ENCODE data around the gene PCED1A. TPM values are rescaled to one million over a fixed set of nuclear protein-coding genes. Genes with fewer than 3 reads are reported as not detected.
A peak's percentile ranks its signal among the peaks of the same experiment; 100 is the strongest.

PCED1A gene, protein sequence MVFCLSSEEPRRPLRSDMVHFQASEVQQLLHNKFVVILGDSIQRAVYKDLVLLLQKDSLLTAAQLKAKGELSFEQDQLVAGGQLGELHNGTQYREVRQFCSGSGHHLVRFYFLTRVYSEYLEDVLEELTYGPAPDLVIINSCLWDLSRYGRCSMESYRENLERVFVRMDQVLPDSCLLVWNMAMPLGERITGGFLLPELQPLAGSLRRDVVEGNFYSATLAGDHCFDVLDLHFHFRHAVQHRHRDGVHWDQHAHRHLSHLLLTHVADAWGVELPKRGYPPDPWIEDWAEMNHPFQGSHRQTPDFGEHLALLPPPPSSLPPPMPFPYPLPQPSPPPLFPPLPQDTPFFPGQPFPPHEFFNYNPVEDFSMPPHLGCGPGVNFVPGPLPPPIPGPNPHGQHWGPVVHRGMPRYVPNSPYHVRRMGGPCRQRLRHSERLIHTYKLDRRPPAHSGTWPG
- total RNA-seq (2014; rRNA removed; shearing (Covaris generic)) = 25.2 and 45.7 TPM in 2 replicates

DNA sequence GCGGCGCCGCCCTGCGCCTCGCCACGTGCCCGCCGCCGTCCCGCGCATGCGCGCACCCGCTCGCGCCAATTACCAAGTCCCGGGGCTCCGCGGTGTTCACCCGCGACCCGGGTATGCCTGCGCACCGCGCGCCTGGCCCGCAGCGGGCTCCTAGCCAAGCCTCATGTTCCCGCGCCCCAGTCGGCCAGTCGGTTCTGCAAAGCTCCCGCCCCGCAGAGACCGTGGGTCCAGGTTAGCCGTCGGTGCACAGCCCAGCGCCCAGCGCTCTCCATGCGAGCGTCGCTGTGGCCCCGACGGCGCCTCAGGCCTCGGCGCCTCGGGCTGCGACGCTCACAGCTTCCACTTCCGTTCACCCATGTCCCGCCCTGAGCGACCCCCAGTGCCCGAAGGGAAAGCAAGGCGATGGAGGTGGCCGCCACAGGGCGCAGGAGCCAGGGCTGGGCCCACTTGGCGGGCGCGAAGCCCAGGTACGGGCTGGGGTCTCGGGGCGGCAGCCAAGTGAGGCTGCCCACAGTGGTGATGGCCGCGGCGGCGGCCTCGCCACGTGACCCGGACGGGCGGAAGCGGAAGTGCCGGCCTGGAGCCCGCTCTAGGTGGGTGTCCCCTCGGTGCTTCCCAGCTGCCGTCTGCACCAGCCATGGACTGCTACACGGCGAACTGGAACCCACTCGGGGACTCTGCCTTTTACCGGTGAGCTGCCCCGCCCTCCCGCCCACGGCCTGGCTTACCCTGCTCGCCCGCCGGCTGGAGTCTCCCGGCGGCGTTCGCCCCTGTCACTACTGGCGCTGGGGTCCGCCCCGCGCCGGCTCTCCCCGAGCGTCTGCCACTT, at the start of gene PCED1A, which contains the start of gene VPS16:
PCED1A (minus strand) TSS at position 518 of the 829 bp plus-strand sequence. CDS start 743 bp downstream, outside the sequence.
VPS16 (plus strand) TSS at position 608 of the 829 bp plus-strand sequence; CDS start at position 638, 30 bp downstream.
- in situ Hi-C loops (cut with HindIII; ENCODE audit: low sequenced_read_pairs) = no loop called here
- DNase-seq (ENCODE audit: low spot score) = peak; percentile 85

DNA sequence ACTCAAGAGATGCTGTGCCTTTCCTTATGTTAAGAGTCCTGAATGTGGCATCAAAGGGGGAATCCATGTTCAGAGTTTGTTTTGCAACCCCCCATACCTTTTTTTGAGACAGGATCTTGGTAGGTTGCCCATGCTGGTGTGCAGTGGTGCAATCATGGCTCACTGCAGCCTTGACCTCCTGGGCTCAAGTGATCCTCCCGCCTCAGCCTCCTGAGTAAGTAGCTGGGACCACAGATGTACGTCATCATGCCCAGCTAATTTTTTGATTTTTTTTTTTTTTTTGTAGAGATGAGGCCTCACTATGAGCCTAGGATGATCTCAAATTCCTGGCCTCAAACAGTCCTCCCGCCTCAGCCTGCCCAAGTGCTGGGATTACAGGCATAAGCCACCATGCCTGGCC, 49.3 kb upstream of the PCED1A start:
- in situ Hi-C loops (cut with HindIII; ENCODE audit: low sequenced_read_pairs) = no loop called here

DNA sequence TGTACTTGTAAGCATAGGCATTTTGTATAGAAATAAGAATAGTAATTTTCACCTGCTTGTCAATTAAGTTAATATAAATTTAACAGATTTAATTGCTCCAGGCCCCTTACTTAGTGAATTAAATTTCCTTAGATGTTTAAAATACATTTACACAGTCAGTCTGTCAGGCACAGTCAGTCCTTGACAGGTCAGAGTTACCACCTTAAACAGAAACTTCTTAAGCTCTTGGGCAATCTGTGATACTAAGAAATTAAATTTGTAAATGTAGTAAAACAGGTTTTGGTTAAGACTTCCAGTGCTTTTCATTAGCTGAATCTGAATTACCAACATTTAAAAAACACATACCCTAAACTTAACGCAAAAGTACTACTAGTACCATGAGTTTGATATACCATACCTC, 48.8 kb upstream of the PCED1A start:
- in situ Hi-C loops (cut with HindIII; ENCODE audit: low sequenced_read_pairs) = no loop called here

More for the DNA sequence above, 49.3 kb upstream of the PCED1A start:
- DNase-seq (ENCODE audit: low spot score) = no peak

DNA sequence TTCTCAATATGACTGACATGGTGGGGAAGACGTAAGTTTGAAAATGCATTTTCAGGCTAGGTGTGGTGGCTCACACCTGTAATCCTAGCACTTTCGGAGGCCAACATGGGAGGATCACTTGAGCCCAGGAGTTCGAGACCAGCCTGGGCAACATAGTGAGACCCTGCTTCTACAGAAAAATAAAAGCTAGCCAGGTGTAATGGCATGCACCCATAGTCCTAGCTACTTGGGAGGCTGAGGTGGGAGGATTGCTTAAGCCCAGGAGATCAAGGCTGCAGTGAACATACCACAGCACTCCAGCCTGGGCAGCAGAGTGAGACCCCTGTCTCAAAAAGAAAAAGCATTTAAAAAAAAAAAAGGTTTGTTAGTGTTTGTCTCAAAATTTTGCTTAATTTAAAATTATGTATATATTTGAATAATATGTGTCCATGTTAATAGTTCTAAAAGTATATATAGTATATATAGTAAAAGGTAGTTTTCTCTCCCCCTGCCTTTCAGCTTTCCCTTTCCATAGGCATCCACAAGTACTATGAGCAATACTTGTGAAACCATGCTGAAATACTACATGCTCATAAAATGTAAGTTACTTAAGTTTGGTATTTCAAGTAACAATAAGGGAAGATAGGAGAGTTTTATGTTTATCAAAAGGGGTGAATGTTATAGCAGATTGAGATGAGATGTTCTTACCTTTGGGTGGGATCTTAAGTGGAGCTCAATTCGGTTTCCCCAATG, 47.9 kb upstream of the PCED1A start:
- in situ Hi-C loops (cut with HindIII; ENCODE audit: low sequenced_read_pairs) = no loop called here
- no peak for DNase-seq (ENCODE audit: low spot score)

More for the DNA sequence above, 48.8 kb upstream of the PCED1A start:
- DNase-seq (ENCODE audit: low spot score) = no peak

DNA sequence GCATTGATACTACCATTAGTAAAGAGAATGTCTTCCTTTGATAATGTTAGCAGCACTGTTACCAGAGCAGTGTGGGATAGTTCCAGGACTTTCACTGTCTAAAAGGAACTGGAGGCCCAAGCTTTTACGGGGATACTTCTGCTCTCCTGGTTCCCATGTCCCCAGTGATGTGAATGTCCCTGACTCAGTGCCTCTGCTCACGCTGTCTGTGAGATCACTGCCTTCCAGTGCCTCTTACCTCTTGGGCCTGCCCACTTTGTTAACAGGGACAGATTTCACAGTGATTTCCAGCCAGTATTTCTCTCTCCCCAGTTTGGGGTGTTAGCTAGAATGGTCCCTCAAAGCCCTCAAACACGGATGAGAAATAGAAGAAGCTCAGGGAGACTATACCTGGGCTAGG, 47.3 kb upstream of the PCED1A start:
- no peak for DNase-seq (ENCODE audit: low spot score)
- in situ Hi-C loops (cut with HindIII; ENCODE audit: low sequenced_read_pairs) = no loop called here

DNA sequence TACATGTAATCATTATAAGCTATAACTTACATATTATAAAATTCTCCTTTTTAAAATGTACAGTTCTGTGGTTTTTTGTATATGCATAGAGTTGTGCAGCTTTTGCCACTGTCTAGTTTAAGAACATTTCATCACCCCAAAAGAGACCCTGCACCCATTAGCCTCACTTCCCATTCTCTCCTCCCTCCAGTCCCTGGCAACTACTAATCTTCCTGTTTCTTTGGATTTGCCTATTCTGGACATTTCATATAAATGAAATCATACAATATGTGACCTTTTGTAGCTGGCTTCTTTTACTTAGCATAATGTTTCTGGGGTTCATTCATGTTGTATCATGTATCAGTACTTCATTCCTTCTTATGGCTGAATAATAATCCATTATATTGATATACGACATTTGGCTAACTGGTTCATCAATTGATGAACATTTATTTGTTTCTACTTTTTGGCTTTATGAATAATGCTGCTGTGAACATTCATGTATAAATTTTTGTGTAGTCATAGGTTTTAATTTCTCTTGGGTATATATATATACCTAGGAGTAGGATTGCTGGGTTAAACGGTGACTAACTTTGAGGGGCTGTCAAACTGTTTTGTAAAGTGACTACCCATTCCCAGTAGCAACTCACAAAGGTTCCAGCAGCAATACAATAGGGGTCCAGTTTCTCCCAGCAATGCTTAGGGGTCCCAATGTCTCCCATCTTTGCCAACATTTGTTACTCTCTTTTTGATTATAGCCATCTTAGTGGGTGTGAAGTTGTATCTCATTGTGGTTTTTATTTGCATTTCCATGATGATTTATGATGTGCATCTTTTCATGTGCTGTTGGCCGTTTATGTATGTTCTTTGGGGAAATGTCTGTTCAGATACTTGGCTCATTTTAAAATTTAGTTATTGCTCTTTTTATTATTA, 43.5 kb upstream of the PCED1A start:
- in situ Hi-C loops (cut with HindIII; ENCODE audit: low sequenced_read_pairs) = no loop called here
- DNase-seq (ENCODE audit: low spot score) = no peak

DNA sequence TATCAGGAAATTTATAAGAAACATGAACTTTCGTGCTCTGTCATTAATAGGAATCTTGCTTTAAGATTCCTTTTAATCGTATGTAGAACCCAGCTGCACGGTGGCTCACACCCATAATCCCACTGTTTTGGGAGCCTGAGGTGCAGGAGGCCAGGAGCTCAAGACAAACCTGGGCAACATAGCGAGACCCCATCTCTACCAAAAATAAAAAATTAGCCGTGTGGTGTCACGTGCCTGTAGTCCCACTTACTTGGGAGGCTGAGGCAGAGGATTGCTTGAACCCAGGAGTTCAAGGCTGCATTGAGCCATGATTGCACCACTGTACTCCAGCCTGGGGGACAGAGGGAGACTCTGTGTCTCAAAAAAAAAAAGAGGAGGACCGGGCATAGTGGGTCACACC, 40.2 kb upstream of the PCED1A start:
- no peak for DNase-seq (ENCODE audit: low spot score)
- in situ Hi-C loops (cut with HindIII; ENCODE audit: low sequenced_read_pairs) = no loop called here

DNA sequence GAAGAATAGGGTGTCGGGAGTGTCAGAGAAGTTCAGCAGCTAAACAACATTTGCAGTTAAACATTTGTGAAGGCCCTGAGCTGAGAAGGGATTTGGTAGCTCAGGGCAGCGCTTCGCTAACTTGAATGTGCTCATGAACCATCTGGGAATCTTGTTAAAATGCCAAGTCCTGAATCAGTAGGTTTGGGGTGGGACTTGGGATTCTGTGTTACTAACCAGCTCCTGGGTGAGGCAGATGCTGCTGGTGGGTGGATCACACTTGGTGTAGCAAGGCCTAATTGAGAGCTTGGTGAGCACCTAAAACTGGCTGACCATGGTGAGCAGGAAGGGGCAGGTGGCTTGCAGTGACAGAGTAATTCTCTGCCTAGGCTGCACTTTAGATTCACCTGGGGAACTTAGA, 38.7 kb upstream of the PCED1A start:
- DNase-seq (ENCODE audit: low spot score) = peak; percentile 92
- in situ Hi-C loops (cut with HindIII; ENCODE audit: low sequenced_read_pairs) = no loop called here

DNA sequence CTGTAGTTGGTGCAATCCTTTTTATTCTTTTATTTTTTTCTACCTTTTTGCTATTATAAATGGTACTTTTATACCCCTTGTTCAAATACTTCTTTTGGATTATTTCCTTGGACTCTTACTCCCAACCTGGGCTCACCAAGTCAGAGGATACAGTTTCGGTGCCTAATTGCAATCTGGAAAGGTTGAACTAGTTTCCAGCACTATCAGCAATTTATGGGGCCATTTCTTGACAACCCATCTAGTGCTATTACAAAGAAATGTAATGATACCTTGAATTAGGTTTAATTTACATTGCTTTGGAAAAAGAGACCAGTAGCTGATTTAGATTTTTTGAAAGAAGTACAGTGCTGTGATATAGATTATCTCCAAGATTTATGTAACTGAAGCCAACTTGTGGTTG, 38.1 kb upstream of the PCED1A start:
- in situ Hi-C loops (cut with HindIII; ENCODE audit: low sequenced_read_pairs) = no loop called here

DNA sequence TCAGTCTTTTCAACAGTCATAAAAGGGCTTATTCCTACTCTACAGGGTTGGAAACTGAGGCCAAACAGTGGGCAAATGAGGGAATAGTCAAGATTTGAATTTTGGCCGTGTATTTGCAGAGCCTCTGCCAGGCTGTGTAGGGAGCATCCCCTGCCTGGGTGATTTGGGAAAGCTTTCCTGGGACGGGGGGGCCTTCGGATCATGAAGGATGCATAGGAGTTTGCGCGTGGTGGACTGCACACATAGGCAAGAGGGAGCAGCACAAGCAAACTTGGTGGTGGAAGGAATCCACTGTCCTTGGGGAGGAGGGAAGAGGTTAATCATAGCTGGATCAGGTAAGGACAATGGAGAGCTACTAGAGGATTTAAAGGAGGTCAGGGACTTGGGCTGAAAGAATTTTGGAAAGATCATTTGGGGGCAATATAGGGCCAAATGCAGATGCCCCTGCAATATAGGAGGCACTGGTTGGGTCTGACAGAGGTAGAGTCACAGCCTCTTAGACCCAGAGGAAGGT, 35.3 kb upstream of the PCED1A start:
- in situ Hi-C loops (cut with HindIII; ENCODE audit: low sequenced_read_pairs) = no loop called here
- no peak for DNase-seq (ENCODE audit: low spot score)

More for the DNA sequence above, 38.1 kb upstream of the PCED1A start:
- DNase-seq (ENCODE audit: low spot score) = no peak

DNA sequence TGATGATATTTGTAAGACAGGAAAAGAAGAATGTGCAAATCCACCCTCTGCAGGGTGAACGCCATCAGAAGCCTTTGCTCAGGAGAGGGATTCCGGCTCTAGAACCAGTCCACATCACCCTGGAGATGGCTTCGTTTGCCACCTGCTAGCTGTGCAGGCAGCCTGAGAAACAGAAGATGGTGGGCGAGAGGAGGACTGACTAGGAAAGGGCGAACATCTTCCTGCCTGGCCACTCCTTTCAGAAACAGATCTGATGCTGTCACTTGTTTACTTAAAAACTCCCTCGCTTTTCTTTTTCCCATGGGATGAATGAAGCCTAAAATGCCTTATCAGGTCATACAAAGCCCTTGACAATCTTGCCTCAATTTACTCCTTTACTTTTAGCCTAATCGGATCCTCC, 34.0 kb upstream of the PCED1A start:
- in situ Hi-C loops (cut with HindIII; ENCODE audit: low sequenced_read_pairs) = no loop called here
- DNase-seq (ENCODE audit: low spot score) = peak; percentile 62

DNA sequence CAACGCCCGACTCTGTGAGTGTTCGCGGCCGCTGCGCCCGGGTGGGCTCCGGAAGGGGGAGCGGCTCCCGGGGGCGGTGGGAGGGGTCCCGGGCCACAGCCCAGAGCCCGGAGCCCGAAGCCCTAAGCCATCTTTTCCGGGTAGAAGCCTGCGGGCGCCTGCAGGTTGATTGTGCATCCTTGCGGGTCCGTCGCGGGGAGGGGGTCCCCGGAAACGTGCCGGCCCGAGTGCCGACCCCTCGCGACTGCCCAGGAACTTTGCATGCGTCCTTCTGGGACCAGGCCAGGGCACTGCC, 33.2 kb upstream of the PCED1A start:
- DNase-seq (ENCODE audit: low spot score) = no peak
- in situ Hi-C loops (cut with HindIII; ENCODE audit: low sequenced_read_pairs) = no loop called here

DNA sequence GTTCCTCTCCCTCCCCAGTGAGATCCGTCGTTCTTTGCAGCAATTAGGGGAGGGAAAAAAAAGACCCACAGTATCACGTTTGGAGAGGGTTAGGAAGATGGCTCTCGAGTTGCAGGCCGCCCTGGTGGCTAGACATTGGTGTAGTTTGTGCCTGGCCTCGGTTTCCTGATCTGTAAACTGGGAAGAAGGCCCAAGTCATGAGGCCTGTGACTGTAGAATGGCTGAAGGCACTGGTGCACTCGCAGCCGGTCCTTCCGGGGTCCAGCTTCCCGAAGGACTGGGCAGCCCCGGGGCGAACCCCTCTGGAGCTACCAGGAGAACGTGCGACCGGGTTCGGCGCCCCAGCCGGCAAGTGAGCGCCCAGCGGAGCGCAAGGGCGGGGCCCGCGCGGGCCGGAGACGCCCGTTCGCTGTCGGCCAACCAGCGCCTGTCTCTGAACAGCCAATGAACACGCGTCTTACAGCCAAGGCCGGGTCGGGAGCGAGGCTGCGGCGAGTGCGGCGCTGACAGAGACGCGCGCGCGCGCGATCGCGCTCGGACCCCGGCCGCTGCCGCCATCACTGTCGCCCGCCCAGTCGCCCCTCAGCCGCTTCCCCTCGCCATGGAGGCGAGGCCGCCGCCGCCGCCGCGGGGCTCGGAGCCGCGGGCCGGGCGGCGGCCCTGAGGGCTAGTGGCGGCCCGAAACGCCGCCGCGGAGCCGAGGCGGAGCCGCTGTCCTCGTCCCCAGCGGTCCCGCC, 32.7 kb upstream of the PCED1A start, which contains the start of gene PTPRA:
PTPRA (plus strand) TSS at position 472 of the 737 bp plus-strand sequence. CDS start 90,797 bp downstream, outside the sequence.
- in situ Hi-C loops (cut with HindIII; ENCODE audit: low sequenced_read_pairs) = no loop called here
- peak; percentile 93 for DNase-seq (ENCODE audit: low spot score)

DNA sequence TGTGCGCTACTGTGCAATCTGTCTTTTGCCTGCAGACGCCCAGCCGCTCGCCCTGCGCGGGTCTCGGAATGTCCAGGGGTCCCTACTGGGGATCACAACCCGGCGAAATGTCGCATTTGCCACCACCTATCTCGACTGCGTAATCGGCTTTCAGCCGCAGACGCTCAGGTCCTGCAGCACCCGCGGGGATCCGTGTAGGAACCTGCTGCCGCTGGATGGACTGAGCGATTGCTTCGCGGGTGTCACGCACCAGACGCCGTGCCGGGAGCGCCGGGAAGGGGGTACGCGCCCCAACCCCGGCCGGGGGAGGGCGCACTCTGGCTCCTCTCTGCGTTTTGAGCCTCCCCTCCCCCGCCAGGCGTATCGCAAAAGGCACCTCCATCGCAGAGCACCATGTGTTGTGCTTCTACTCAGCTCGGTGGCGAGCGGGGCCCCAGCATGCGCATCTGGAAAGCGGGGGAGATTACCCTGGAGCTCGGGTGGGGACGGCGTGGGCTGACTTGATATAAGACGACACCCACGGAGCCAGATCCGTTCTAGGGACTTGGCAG, 32.1 kb upstream of the PCED1A start:
- DNase-seq (ENCODE audit: low spot score) = peak; percentile 64
- in situ Hi-C loops (cut with HindIII; ENCODE audit: low sequenced_read_pairs) = no loop called here

DNA sequence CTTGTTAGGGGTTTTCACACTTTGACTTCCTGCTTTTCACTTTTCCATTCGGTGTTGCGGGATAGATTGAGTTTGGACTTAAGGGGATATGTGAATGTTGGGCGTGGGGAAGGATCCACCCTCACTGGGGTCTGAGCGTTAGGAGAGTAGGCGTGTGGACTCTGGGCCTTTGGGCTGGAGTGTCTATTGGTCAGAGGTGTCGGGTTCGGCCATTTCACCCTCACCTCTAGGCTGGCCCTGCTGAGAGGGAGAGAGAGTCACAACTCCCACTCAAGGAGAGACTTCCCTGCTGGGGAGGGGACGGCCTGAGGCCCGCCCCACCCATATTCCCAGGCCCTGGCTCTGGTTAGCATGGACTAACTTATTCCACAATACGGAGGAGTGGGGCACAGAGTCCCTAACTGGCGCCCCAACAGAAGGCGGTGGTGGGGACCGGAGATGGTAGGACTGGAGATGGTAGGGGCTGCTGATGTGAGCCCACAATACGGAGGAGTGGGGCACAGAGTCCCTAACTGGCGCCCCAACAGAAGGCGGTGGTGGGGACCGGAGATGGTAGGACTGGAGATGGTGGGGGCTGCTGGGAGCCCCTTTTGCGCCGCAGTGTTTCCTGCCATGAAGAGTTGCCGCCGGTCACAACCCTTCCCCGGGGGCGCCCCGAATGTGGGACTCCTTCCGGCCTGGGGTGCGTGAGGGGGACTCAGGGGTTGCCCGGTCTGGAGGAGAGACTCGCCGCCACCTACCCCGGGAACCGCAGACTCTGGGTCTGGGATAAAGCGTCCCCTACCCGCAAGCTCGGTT, 31.4 kb upstream of the PCED1A start:
- peak; percentile 33 for DNase-seq (ENCODE audit: low spot score)
- in situ Hi-C loops (cut with HindIII; ENCODE audit: low sequenced_read_pairs) = no loop called here

DNA sequence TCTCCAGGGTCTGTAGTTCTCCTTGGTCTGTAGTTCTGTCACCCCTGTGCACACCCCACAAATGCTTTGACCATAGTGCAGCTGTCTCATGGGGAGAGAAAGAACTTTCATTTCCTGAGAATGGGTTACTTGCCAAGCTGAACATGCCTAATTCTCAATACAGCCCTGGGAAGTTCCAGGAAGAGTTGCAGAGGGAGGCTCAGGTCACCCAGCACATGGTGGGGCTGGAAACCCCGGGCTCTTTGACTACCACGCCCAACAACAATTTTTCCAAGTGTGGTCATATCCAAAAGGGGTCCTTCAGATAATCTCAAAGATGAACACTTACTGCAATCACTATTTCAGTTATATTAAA, 30.6 kb upstream of the PCED1A start:
- in situ Hi-C loops (cut with HindIII; ENCODE audit: low sequenced_read_pairs) = no loop called here
- DNase-seq (ENCODE audit: low spot score) = peak; percentile 14

DNA sequence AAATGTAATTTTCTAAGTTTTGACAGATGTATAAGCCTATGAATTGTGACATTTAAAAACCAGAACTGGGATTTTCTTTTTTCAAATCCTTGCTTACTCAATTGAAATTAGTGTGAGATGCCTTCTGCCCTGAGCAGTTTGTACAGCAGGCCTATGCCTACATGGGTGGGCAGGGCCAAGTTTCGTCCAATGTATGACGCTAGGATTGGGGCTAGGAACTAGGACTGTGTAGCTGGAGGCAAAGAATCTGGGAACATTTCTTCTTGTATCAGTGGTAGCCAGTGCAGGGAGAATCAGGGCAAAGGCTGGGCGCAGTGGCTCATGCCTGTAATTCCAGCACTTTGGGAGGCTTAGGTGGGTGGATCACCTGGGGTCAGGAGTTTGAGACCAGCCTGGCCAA, 28.9 kb upstream of the PCED1A start:
- in situ Hi-C loops (cut with HindIII; ENCODE audit: low sequenced_read_pairs) = no loop called here
- DNase-seq (ENCODE audit: low spot score) = no peak

Measured in G401 (cell line).